DMS 273 (cell line): ENCODE measurements around the gene DPEP1.
"Not testable (repeated sequence)": the region's sequence is repeated elsewhere in the genome, so short reads cannot be mapped to it uniquely, and the experiment has no call there.

ENCODE experiments used
- DNase-seq: peaks from one replicate; lab custom pipeline; 2025; ENCODE audit not compliant: unreplicated experiment; lab: John Stamatoyannopoulos, UW

Gene DPEP1

GRCh38 chr16:89613231-89613953, at the start of gene DPEP1:
Gene DPEP1 (plus strand): TSS chr16:89613642. CDS start chr16:89630411, 16,769 bp downstream.
- DNase-seq, result peak; percentile 84

DNA sequence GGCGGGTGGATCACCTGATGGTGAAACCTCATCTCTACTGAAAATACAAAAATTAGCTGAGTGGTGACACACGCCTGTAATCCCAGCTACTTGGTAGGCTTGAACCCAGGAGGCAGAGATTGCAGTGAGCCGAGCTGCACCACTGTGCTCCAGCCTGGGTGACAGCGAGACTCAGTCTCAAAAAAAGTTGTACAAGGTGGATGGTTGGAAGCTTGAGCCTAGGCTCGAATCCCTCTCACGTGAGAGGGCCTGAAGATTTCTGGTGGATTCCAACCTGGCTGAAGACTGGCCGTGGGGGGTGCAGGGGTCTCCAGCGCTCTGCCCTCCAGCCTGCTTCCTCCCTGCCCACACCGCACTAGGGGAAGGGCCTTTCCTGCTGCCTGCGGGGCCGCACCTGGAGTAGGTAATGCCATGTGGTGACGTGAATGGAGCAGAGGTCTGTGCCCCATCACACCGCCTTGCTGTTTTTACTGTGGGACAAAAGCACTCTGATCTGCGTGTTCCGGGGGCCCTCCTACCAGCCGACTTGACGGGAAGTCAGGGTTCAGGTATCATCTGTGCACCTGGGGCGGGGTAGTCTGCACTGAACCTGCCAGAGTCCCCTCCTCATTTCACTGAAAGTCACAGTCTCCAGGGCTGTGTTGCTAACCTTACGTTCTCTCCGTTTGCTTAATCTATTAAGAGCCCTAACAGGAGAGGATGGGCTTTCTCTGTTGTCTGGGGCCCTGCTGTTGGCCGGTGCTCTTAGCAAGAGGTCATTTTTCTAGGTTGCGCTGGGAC, 48.8 kb upstream of the DPEP1 start:
- peak; percentile 90 for DNase-seq

- peak; percentile 94 for DNase-seq
Observed at GRCh38 chr16:89565256-89565505, 48.3 kb upstream of the DPEP1 start.

GRCh38 chr16:89565506-89566372, 47.7 kb upstream of the DPEP1 start:
- peak; percentile 94 for DNase-seq

DNA sequence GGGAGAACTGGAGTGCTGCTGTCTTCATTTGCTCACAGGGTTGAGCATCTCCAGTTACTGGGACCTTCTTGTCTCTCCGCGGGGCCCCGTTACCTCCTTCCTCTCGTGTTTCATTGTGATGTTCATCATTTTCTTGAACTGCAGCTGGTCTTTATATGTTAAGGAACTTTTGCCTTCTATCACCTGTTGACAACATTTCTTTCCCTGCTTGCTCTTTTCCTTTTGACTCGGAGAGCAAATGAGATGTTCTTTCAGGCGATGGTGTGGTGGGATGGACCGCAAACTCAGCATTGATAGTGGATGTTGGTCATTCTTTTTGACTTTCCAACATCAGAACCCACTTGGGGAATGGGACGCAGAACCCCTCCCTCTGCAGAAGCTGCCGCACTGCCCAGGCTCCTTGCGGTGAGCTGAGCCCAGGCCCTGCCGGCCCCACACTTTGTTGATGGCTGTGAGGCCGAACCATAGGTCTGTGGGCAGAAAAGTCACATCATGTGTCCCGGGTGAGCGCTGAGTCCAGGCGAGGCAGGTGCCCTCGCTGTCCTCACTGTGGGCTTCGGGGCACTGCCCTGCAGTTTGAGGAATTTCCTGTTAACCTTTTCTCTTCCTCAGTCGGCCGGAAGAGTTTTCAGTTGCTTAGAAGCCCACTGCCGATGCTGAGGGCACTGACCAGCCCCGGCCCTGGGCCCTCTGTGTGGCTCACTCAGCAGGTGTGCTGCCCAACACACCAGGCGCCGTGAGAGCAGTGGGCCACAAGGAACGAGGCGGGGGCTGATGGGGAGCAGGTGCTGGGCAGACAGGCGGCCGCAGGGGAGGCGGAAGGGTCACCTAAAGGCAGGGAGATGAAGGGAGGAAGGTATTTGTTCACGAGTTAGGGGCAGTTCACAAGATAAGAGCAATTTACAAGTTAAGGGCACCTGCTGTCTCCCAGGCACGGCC, 45.5 kb upstream of the DPEP1 start:
- no peak for DNase-seq

DNA sequence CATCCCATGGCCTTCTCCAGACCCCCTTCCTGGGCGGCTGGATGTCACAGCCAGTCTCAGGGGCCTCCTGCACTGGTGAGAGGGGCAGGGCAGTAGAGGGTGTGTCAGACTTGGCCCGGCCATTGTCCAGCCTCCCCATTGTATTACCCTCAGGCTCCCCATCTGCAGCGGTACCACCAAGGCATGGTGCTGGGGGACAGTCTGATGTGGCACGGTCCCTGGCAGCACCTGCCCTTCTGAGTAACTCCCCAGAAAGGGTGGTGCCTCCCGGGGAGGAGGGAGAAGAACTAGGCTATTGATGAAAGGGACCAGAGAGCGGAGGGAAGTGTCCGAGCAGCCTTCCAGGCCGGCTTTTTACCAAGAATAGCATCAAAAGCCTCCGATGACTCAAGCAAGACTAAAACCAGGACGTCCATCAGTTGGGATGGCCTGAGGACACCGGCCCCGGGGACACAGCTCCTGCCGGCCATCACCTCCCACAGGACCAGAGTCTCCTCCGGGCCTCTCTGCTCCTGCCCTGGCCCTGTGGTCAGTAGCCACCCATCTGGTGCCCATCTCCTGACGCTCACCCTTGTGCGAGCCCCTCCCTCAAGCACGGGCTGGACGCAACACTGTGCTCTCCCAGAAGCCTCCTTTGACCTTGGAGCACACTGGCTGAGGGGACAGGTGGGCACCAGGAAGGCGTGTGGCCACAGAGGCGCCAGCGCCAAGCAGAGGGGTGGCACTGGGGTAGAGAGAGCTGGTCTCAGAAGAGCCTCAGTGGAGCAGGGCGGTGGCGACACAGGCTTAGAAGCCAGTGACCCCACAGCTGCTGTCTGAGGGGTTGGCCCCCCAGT, 43.7 kb upstream of the DPEP1 start:
- no peak for DNase-seq

GRCh38 chr16:89570342-89570923, 43.0 kb upstream of the DPEP1 start:
- DNase-seq, result no peak

GRCh38 chr16:89570983-89571598, 42.4 kb upstream of the DPEP1 start:
- not testable (repeated sequence) for DNase-seq

DNA sequence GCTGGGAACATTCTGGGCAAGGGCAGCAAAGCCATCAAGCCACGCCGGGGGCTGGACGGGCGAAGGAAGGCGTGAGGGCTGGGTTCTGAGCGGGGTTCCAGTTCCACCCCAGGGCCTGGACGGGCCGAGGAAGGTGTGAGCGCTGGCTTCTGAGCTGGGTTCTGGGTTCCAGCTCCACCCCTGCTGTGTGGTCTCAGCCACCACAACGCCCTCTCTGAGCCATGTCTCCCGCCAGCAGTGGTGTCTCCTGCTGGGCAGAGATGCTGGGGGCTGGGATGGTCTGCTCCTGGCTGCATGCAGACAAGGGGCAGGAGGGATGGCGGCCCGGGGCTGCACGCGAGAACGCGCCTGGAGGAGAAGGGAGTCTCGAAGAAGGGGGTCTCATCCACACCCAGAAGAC, 41.8 kb upstream of the DPEP1 start:
- no peak for DNase-seq

DNA sequence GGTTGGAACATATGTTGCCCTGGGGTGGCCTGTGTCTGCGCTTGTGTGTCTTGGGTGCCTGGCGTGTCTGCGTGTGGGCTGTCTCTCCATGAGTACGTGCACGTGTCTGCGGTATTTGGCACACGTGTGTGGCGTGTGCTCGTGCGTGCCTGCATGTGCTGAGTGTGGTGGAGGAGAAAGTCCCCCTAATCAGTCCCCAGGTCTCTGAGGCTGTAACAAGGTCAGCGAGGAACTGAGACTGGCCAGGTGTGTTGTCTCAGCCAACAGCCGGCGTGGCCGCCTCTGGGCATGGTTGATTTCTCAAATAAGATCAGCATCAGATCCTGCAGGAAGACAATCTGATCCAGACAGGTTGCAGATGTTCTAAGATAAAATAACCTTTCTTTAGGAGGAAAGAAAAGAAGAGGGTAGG, 41.4 kb upstream of the DPEP1 start:
- no peak for DNase-seq

DNA sequence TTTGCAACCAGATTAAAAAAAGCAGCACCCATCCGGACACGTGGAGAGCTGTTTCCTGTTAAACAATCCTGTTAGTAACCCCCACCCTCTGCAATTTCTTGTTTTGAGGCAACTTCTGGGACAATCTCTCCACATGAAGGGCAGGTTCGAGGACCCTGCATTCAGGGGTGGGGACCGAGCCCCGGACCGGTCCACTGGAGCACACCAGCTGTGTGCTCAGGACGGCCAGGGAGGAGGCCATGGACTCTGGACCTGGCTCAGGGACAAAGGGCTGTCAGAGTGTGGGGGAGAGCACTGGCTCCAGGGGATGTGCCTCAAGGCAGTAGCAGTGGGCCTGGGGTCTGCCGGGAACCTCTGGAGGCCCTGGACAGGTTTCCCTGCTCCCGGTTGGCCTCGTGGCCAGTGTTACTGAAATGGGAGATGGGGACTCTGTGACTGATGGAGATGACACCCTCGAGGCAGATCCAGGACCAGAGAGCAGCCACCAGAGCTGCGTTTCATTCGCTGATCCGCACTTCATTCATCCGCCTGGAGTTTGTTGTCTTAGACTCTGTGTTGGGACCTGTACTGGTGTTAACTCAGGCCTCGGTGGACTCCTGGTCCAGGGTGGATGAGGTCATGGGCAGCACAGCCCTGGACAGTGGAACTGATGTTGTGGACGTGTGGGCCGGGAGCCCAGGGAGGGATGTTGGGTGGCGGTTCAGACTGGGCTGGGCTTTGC, 40.8 kb upstream of the DPEP1 start:
- DNase-seq, result no peak

- peak; percentile 64 for DNase-seq
Observed at GRCh38 chr16:89573826-89574680, 39.4 kb upstream of the DPEP1 start.

DNA sequence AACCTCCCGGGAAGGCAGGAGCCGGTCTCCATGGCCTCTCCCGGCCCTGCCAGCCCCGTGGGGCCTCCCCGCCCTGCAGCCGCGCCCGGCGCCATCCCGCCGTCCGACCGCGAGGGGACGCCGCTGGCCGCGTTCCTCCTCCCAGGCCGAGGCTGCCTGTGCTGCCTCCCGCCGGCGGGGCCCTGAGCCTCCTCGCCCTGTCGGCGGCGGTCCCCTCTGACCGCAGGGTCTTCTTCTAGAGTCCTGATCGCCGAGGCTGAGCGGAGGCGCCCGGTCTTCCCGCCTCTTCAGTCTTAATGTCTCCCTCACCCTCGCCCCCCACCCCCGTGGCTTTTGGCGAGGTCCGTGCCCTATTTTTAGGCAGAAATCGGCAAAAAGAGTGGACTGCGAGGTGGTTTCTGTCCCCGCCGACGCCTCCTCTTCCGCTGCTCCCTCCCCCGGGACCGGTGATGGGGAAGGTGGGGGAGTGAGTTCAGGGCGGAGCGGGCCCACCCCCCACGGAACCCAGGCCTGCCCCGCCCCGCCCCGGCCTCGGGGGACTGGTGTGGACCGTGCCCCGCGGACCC, 38.7 kb upstream of the DPEP1 start:
- DNase-seq, result peak; percentile 93

DNA sequence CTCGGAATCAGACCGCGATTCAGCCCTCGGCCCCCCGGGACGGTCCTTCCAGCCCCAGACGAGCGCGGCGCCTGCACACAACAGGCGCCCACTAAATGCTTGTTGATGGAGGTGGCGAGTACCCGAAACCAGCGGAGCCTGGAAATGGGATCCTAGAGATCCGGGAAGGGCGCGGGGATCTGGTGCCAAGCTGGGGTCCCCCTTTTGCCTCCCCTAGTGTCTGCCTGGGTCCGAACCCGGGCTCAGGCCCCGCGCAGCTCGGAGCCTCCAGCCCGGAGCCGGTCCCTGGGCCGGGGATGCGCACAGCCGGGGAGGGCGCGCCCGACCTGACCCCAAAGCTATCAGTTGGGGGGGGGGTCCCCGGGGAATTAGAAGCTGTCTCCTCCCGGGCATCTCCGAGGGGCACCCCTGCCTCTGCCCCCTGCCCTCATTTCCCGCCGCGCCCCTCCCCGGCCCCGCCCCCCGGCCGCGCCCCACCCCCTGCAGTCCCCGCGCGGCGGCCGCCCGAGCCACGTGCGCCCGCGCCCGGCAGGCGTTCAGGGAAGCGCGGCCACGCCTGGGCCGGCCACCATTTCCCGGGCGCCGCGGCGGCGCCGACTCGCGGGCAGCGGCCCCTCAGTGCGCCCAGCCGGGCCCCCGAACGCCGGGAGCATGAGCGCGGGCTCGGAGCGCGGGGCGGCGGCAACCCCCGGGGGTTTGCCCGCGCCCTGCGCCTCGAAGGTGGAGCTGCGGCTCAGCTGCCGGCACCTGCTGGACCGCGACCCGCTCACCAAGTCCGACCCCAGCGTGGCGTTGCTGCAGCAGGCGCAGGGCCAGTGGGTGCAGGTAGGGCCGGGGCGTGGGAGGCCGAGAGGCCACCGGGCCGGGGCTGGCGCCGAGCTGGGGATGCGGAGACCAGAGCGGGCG, 37.9 kb upstream of the DPEP1 start, which contains the start of gene CPNE7:
CPNE7 (plus strand) TSS at position 512 of the 906 bp plus-strand sequence; CDS start at position 652, 140 bp downstream.
- DNase-seq, result peak; percentile 64

DNA sequence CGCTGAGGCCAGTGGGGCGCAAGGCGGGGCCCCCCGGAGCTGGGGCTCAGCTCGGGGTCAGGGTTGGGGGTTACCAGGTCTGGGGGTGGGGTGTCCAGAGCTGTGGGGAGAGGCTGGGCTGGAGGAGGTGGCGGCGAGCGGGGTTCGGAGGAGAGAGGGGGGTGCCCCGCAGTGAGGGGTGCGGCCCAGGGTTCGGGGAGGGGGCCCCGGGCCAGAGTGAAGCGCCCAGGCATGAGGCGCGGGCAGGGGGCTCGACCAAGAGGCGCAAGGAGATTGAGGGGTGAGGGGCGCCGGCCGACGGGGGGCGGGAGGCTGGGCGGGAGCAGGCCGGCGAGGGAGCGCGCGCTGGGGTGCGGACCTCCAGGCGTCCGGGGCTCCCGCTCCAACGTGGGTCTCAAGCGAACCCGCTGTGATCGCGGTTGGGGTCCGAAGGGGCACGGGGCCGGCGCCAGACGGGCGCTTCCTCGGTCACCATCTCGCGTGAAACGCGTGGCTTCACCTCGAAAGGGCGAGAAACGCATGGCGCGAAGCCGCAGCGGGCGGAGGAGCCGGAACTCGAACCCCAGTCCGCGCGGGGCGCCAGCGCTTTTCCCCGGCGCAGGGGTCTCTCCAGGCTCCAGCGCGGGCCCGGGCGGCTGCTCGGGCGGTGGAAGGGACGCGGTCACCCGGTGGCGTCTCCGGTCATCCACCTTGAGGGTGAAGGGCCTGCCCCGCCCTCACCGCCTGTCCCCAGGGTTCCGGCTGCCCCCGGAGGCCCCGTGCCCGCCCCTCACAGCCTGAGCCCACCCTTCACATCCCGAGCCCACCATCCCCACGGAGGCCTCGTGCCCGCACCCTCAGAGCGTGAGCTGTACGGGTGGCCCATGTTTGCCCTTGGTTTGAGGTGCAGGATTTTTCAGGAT, 37.0 kb upstream of the DPEP1 start:
- no peak for DNase-seq
